ENCODE data around the gene SPATA17.

Gene SPATA17

DNA sequence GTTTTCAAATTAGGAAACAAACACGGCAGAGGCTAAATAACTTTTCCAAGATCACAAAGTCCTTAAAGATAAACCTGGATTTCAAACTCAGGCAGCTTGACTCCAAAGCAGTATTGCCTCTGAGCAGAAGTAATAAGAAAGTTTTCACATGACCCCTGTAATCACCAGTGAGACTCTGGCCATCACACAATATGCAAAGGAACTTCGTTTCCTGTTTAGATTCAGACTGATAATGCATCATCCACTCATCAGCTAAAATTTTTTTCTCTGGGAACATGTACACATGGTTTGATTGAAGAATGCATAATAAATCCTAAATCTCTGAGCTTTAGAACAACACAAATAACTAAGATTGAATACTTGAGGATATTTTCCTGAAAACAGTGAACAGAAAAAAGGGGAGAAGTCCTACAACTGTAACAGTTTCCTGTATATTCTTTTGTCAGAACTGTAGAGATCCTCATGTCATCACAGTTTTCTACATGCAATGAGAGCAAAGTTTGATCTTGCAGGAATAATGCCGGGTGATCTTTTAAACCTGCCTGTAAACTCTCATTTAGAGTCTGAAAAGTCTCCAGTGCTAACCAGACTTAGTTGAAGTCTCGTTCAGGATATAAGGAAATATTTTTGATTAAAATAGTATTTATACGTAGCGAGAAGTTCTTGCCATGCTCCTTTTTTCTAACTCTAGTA, 225.3 kb downstream of the SPATA17 start:
- DNase-seq (ENCODE audit: low spot score), result no peak

DNA sequence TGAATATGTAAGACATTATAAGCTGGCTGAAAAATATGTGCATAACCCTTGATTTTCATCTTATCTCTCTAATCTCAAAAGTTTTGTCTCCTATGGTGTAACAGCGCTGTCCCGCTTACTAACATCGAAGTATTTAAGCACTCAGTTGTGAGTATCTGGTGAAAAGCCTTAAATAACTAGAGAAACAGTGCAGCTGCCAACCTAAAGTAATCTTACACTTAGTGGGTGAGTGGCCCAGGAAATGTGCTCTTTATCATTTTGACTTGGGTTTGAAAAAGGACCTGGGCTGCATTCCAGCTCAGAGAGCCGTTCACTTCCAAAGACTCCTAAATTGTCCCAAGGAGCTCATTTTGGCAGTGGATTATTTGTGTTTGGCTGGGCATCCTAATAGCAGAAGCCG, 225.9 kb downstream of the SPATA17 start:
- DNase-seq (ENCODE audit: low spot score), result no peak

DNA sequence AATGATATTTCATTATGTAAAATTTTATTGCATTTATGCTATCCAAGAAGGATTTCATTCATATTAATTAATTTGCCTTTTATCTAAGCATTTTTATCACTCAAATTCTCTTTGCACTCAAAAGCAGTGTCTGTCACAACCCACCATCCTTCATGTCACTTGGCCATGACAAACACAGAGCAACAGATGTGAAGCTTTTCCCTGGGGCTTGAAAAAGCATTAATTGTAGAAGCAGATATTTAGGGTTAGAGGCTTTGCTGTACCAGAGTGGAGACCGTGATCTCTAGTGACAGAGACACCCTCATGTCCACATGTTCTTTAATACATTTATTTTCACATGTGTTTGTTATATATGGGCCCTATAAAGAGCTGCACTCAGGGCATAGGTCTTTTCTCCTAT, 230.5 kb downstream of the SPATA17 start:
- DNase-seq (ENCODE audit: low spot score), result no peak

DNA sequence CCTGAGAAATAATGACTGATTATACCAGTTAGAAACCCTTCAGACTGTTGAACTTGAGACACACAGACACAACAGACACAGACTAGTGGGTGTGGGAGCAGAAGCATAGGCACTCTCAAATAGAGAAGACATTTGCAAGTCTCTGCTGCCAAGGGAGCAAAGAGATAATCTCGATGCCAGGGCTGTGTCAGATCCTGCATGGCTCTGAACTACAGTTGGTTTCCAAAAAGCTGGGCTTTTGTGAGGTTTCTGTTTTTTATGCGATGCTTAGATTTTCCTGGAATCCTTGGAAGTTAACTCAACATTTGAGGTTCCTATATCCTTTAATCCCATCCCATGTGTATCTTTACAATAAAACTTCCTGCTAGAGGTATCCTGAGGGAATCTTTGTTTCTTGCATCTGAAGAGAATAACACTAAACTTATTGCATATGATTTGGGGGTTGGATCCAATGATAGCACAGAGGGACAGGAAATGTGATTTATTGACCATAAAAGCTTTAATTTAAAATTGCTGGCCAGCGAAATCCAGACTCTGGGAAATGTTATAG, 236.4 kb downstream of the SPATA17 start:
- no peak for DNase-seq (ENCODE audit: low spot score)

DNA sequence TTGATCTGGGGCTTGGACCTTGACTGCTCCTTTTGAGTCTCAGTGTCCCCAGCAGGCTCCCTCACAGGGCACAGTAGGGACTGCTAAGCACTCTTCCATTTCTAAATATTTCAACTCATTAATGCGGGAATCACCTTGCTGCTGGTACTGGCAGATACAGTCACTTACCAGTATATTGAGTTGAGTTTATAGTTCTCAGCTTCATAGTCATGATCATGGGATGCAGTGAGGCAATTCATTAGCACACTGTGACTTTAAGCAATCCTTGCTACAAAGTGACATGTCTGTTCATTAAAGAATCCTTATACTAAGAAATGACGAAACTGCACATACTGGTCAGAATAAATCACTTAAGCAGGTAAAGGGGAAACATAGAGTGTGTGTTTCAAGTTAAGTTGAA, 240.8 kb downstream of the SPATA17 start:
- DNase-seq (ENCODE audit: low spot score), result no peak

DNA sequence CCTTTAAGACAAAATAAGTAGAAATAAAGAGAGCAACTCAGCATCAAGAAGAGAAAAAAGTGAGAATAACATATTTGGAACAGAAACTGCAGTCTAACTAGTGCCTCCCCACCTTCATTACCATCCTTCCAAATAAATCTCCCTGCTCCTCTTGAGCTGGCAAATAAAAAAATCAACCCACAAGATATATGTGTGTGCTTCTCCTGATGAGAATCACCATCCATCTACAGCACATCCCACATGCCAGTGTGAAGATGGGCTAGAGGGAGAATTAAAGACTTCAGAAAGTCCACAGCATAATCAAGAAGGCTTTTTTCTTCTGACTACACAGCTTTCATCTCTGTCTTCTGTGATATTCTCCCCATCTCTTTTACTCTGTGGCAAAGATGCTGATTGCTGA, 244.1 kb downstream of the SPATA17 start:
- DNase-seq (ENCODE audit: low spot score), result no peak

DNA sequence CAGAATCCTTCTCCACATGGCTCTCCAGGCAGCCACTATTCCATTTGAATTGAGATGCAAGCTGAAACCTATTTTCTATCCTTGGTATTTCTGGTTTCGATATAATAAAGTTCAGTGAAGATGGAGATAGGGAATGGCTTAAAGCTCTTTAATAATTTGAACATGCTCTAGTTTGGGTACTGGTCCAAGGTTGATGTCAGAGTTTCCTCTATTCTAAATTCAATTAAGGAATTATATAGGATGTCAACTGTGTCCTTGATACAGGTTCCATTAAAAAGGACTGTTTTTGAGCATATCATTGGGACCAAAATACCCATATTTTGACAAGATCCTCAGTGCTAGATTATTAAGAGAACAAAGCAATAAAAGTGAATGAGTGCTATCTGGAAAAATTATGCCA, 245.3 kb downstream of the SPATA17 start:
- no peak for DNase-seq (ENCODE audit: low spot score)

DNA sequence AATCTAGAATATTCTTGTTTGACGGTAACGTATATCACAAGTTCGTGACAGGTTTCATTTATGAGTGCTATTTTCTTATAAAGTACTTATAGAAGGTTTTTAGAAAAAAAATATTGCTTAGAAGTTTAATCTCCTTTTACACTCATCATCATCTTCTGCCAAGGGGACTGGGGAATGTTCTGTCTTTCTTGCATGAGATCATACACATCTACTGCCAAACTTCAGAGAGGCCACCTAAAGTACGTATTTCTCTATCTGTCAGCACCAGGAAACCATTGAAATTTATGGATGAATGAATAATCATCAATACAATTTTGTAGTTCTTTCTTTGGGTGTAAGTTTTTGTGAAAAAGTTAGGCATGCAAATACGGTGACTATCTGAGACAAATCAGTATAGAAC, 245.8 kb downstream of the SPATA17 start:
- no peak for DNase-seq (ENCODE audit: low spot score)

DNA sequence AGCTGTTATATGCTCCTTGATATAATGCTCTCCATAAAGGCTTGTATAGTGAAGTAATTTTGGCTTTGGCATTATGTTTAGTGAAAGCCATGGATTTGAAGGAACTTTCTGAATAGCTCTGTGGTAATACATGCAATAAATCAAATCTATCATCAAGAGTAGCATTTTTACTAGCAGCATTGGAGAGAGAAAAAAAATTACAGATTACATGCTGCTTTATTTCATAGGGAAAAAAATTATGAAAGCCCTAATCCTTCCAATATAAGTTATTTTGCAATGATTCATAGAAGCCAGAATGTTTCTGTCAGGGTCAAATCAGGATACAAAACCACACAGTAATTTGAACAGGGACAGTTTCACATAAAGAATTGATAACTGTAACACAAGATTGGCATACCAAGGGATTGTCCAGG, 250.0 kb downstream of the SPATA17 start:
- DNase-seq (ENCODE audit: low spot score), result no peak

DNA sequence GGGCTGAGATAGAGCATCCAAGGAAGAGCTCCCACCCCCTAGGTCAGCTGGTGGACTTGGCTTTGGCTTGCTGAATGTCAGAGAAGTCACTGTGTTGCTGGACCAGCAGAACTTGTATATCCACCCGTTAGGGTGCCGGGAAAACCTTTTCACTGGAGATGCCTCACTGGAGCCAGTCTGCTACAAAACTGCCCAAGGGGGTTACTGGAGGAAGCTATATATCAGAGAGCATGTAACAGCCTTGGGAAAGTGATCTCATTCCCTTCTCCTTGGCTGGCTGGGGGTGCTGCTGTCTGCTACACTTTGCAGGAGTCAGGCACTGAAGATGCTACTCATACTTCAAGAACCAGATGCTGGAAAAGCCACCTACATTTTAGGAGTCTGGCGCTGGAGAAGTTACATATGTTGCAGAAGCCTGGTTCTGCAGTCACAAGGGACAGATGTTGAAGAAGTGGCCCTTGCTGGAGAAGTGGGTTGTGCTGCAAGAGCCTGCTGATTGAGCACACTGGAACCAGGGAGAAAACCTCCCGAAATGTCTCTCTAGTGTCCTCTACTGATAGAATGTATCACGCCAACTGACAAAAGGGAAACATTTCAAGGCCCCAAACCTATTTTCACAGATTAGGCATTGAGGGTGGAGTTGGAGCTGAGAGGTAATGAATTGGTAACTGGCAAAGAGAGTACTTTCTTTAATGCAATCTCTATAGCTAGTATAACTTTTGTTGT, 250.6 kb downstream of the SPATA17 start:
- DNase-seq (ENCODE audit: low spot score), result no peak

DNA sequence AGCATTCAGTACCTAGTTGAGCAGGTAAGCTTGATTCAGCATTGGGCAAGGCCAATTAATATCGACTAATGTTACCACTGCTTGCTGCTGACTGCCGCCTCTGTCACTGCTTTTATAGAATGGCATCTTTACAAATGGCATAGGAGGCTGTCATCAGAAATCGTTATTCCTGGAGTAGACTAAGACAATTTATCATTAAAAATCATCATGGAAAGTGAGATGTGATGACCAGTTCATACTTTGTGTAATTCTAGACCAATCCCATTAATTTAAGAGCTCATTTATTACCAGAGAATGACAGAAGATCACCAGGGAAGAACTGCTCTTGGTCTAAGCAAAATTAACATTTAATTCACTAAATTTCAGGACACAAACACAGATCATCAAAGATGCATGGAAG, 254.0 kb downstream of the SPATA17 start:
- DNase-seq (ENCODE audit: low spot score), result no peak

DNA sequence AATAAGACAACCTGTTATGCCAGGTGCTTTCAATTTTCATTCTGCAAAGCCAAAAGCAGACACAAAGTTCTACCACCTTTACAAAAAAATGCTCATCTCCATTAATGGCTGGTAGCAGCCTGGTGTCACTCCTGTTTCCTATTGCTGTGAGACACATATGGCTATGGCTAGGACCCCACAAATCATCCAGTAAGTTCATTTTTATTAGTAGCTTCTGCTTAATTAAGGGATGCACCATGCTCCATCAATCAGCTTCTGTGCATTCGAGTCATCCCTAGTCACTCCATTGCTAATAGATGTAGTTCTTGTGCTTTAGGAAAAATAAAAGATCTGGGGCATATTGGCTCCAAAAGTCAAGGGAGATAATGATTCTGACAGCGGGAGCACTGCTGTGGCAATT, 257.2 kb downstream of the SPATA17 start:
- DNase-seq (ENCODE audit: low spot score), result no peak

DNA sequence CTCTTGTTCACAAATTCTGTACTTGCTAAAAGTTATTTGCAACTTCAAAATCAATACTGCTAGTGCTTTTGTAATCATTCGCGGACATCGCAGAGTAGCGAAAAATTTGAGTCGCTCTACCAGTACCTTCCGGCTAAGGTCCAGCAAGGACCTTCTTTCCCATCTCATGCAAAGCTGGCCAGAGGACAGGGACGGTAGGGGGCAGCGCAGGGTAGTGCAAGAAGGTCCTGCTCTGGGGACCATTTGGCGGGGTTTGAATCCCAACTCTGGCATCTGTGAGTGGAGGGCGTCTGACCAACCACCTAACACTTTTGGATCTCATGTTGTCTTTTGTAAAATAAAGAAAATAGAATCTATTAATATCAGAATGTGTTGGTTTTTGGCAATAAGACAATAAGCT, 258.3 kb downstream of the SPATA17 start:
- peak; percentile 36 for DNase-seq (ENCODE audit: low spot score)

DNA sequence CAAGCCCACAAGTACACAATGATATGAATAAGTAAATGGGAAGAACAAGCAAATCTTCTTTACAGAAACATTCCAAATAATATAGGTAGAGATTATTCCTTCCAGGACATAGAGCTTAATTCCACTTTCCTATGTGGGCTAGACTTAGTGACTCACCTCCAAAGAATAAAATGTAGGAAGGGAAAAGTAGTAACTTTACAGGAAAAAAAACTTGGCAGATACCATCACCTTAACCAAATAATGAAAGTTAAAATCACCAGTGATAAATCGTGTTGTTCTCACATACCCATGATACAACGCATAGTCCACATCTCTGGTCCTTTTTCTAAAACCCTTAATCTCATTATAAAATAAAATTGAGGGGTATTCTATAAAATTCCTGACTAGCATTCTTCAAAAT, 260.8 kb downstream of the SPATA17 start:
- no peak for DNase-seq (ENCODE audit: low spot score)

DNA sequence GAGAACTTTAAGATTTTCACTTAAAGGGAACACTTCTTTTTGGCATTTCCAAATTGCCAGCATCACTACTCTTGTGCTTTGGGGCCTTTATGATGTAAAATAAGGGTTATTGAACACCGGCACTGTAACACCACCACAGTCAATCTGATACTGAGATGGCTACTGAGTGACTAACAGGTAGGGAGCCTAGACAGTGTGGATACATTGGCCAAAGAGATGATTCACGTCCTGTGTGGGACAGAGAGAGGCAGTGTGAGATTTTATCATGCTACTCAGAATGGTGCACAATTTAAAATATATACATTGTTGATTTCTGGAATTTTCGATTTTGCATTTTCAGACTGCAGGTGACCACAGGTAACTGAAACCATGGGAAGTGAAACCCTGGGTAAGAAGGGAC, 261.6 kb downstream of the SPATA17 start:
- DNase-seq (ENCODE audit: low spot score), result no peak

DNA sequence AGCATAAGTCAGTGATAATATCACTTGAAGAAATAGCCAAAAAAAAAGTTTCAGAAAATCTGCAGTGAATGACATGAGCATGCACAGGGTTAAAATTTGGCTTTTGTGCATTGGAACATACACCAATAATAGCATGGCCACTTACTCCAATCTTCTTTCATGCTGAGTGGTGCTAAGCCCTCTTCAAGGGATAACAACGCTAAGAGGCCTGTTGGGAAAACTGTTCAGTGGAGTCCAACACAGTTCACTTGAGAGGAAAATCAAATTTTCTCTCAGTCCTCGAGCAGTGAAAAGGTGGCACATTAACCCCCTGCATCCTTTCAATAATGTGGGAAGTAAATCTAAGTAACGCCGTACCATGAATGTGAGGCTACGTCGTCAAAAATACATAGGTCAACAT, 264.7 kb downstream of the SPATA17 start:
- no peak for DNase-seq (ENCODE audit: low spot score)

DNA sequence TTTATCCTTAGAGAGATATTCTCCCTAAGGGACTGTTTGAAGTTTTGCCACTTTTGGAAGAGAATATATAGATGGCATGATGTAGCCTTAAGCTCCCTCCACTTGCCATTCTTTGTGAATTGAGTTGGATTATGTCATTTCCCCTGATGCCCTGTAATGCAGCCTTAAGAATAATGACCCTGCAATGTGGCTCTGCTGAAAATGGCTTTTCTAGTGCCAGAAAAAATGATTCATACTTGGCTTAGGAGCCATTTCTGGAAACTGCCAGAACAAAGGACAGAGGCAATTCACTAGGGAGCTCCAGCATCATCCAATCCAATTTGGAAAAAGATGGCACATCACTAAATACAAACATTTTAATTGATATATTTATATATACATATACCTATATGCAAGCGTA, 265.3 kb downstream of the SPATA17 start:
- DNase-seq (ENCODE audit: low spot score), result no peak

DNA sequence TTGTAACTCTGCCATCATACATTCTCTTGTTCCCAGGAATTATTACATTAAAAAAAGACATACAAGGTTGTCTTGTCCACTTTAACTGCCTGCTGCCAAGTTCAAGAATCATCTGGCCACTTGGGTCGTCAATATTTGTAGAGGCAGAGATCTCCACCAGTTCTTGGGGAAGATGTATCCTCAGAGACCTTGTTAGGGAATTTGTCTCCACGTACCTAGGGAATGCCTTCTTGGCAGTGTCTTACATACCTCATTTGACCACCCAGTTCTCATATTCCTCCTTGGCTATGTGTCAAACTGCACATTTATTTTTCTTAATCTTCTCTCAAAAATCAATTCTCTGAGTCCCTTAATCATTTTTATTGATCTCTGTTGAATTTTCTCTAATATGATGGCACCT, 266.0 kb downstream of the SPATA17 start:
- no peak for DNase-seq (ENCODE audit: low spot score)

DNA sequence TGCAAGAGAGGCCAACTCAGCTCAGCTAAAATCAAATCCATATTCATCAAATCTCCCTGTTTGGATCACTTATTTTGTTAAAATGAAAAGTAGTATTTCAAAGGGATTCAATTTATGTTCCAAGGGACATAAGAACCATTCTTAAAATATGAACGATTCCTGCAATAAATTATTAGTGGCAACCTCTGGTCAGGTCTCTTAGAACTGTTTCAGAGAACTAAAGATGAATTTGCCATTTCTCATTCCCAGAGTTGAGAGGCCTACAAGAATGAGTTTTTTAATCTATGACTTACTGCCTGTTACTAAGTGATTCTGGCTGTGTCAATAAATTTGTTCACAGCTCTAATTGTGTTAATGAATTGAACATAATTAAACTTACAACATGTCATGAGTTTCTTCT, 268.5 kb downstream of the SPATA17 start:
- no peak for DNase-seq (ENCODE audit: low spot score)

DNA sequence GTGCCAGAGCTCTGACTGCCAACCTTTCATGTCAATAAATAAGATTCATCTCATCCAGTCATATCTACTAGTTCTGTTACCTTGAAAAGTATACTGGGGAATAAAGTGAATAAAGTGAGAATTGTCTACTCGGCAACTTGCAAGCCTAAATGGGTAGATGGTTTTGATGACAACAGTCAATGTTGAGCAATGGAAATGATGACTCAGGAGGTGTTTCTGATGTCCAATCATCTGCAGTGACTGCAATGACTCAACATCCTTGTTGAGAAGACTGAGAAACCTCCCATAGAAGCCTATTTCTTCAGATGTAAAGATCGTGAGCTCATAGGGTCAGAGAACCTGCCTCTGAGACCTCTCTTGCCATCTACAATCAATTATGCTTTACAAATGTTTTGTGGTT, 276.4 kb downstream of the SPATA17 start:
- no peak for DNase-seq (ENCODE audit: low spot score)

DNA sequence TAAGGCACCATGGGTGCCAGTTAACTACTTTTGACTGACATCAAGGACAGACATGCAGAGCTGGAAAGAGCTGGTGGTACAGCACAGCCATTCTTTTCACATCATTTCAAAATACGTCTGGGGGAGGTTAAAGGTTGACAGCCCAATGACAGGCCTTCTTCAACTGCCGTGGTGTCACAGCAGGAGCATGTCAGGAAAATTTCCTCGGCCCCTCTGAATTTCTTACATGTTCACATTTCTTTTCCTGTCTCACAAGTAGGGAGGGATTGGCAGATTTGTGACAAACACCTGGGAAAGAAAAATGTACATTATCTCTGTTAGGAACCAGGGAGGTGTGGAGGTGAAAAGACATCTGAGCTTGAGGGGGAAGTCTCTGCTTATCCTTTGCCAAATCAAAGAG, 279.1 kb downstream of the SPATA17 start:
- no peak for DNase-seq (ENCODE audit: low spot score)

DNA sequence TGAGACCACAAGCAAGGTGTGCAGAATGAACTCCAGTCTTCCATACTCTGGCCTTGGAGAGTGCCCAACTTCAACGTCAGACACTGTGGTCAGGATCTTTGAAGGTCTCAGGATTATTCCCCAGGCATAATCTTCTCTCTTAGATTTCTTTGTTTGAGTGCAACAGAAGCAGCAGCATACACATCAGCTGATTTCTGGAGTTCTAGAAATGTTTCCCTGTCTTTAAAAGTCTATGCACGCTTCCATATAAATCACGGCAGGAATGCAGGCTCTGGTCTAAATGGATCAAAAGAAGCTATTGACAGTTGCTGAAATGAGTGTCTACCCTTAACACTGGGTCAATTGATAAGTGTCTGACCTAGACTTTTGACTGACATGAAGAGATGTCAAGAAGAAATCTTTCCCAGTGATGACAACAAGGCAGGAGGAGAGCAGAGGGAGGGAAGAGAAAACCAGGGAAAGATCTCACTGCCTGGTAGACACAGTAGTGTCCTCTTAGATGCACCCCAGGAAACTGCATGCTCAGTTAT, 279.7 kb downstream of the SPATA17 start:
- DNase-seq (ENCODE audit: low spot score), result no peak

DNA sequence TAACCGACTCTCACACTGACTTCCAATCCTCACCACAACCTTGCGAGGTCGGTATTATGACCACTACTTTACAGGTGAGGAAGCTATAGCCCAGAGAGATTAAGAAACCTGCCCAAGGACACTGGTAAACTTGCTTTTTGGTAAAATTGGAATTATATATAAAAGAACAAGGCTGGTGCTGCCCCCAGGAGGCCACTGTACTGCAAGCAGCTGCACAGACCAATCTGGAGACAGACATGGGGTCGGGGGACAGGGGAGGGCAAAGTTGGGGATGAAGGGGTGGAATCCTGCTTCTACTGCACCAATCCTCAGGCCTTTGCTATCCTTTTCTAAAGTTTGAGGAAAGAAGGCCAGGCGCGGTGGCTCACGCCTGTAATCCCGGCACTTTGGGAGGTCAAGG, 280.8 kb downstream of the SPATA17 start:
- DNase-seq (ENCODE audit: low spot score), result peak; percentile 58

Data from HuH-7 (cell line).